Psoas muscle (tissue), 8 donors: ENCODE measurements around the gene HSFX3. TPM values are rescaled to one million over a fixed set of nuclear protein-coding genes. Genes with fewer than 3 reads are reported as not detected.
"Not testable (repeated sequence)": the region's sequence is repeated elsewhere in the genome, so short reads cannot be mapped to it uniquely, and the experiment has no call there.

Experiments used
- ATAC-seq, 4 donors: fragments of 200-7000 bp; cut with Tn5 transposase; one replicate each; pipeline ENCODE4 v1.9.1; 2020; ENCODE audit warnings: moderate library complexity in 3 of 4, mild to moderate bottlenecking in 2 of 4
- DNase-seq, 2 donors: peaks; one replicate each; pipeline ENCODE4 v3.0.0-alpha.2; 2020
- H3K27ac ChIP-seq: fragments of 200-600 bp; one replicate; pipeline ENCODE4 v1.8.0; 2022
- H3K27me3 ChIP-seq, 3 donors: fragments of 200-600 bp in 1 of 3; one replicate each; pipeline versions ENCODE4 v1.6.1 to v1.8.0; 2013 to 2022; ENCODE audit warnings: low read length in 2 of 3, mild to moderate bottlenecking in 2 of 3, moderate library complexity in 1 of 3; ENCODE audit not compliant: insufficient read depth in 3 of 3
- H3K36me3 ChIP-seq, 2 donors: fragments of 200-600 bp in 1 of 2; one replicate each; pipeline versions ENCODE4 v1.6.1 to v1.8.0; 2013 to 2022; ENCODE audit warnings: low read depth in 1 of 2, mild to moderate bottlenecking in 1 of 2, moderate library complexity in 1 of 2; ENCODE audit not compliant: insufficient read depth in 1 of 2
- H3K4me1 ChIP-seq: fragments of 200-600 bp; one replicate; pipeline ENCODE4 v1.8.0; 2022
- H3K4me3 ChIP-seq: fragments of 200-600 bp; one replicate; pipeline ENCODE4 v1.8.0; 2022; ENCODE audit warnings: mild to moderate bottlenecking
- H3K9me3 ChIP-seq: fragments of 200-600 bp; one replicate; pipeline ENCODE4 v1.8.0; 2022
- CTCF ChIP-seq: fragments of 200-600 bp; IDR thresholded peaks from one replicate; pipeline ENCODE4 v1.8.0; 2022; ENCODE audit warnings: antibody characterized with exemption
- WGBS, 3 donors: extraction: QIAGEN DNeasy Blood & Tissue Kit; methylation state at CpG; one replicate each; pipeline versions ENCODE4 v1.1.6 to v1.1.7; 2013; 5-methylcytosine and 5-hydroxymethylcytosine counted together
- intact Hi-C, 2 donors: fragments of 100-400 bp; cut with DNase I; formaldehyde crosslinking; loops; one replicate each; pipeline versions ENCODE4 v1.11.0 to v1.14.2; 2022
- polyA plus RNA-seq, 3 donors: library from polyadenylated mRNA; stranded (reverse); fragments of 200-250 nt; gene quantifications; one replicate each; pipeline ENCODE4 v1.2.3, GENCODE V29; 2013
- total RNA-seq, 4 donors: library from RNA; stranded (reverse); fragmentation: NEBNext Ultra II Directional in 2 of 4; extraction: Animal tissue kit (Norgen Biotek cat#: 25700) in 2 of 4; gene quantifications; one replicate each; pipeline versions ENCODE4 v1.2.1 to v1.2.4, GENCODE V29; 2021 to 2023
- donor health status: healthy with polysubstance abuse.
- donor health status: DM: no; HTN: no; CAD: no; lungs with moderate emphysema.
- donor health status: Bipolar disorder and iron deficiency.
- donor health status: healthy.
- donor health status: DM: yes; HTN: yes; CAD: no.
- donor health status: DM: no; HTN: no; CAD: no.
- donor health status: DM: no; HTN: no; CAD: no.
- donor health status: DM: yes; HTN: yes; CAD: no.

The HSFX3 gene
- total and polyA plus RNA-seq, 7 donors = 0.67 TPM; not detected in 6

- H3K4me3 ChIP-seq, H3K27ac ChIP-seq, intact Hi-C loops, H3K9me3 ChIP-seq, DNase-seq, H3K4me1 ChIP-seq, ATAC-seq, H3K27me3 ChIP-seq: not testable (repeated sequence)
- peaks cover 0 to 17% of the 10 kb centered on the region in 2 donors for H3K36me3 ChIP-seq
- 74 to 92% (median 87%) methylated on average over 3 to 10 of the region's 11 CpGs for WGBS, 3 donors
Measured at GRCh38 chrX:149533999-149534398, 15.7 kb downstream of the HSFX3 start.

- H3K4me1 ChIP-seq, intact Hi-C loops, H3K4me3 ChIP-seq, H3K27me3 ChIP-seq, H3K27ac ChIP-seq, DNase-seq, ATAC-seq, H3K9me3 ChIP-seq: not testable (repeated sequence)
- H3K36me3 ChIP-seq = peaks cover 0 to 17% of the 10 kb centered on the region in 2 donors
- 100% methylated on average over 1 of the region's 3 CpGs; no CpG with 5 or more reads in 1 of the 3 donors for WGBS, 3 donors
Measured at GRCh38 chrX:149532868-149533267, 16.9 kb downstream of the HSFX3 start.

GRCh38 chrX:149531599-149531998 lies 18.1 kb downstream of the HSFX3 start:
- H3K4me3 ChIP-seq = no peak overlapping the region
- ATAC-seq = no peak
- TF ChIP-seq CTCF = no peak
- peaks cover 0 to 17% of the 10 kb centered on the region in 2 donors for H3K36me3 ChIP-seq
- H3K9me3 ChIP-seq = no peaks in the 10 kb centered on the region
- no peaks in the 10 kb centered on the region for H3K27me3 ChIP-seq
- no peak overlapping the region for H3K27ac ChIP-seq
- 59 to 94% (median 88%) methylated on average over 2 of the region's 2 CpGs for WGBS, 3 donors
- no peaks in the 10 kb centered on the region for H3K4me1 ChIP-seq
- intact Hi-C loops = no loop called here
- DNase-seq = no peak

GRCh38 chrX:149528381-149528780 lies 21.3 kb downstream of the HSFX3 start:
- H3K36me3 ChIP-seq = peaks cover 0 to 14% of the 10 kb centered on the region in 2 donors
- H3K4me3 ChIP-seq = no peak overlapping the region
- no peak overlapping the region for H3K27ac ChIP-seq
- no peak for DNase-seq
- no peak for TF ChIP-seq CTCF
- H3K27me3 ChIP-seq = no peaks in the 10 kb centered on the region
- no peaks in the 10 kb centered on the region for H3K9me3 ChIP-seq
- no peaks in the 10 kb centered on the region for H3K4me1 ChIP-seq
- 35 to 94% (median 81%) methylated on average over 1 of the region's 1 CpG for WGBS, 3 donors
- intact Hi-C loops = no loop called here
- ATAC-seq = no peak

- Histone ChIP-seq H3K27ac (no peak overlapping the region), H3K4me3 (no peak overlapping the region), H3K9me3 (no peaks in the 10 kb centered on the region), H3K4me1 (no peaks in the 10 kb centered on the region), H3K36me3 (peaks cover 0 to 14% of the 10 kb centered on the region in 2 donors), H3K27me3 (no peaks in the 10 kb centered on the region)
- intact Hi-C loops = no loop called here
- ATAC-seq (peak; percentile 34 to 71 (median 46)), DNase-seq (no peak)
- peak; percentile 33 for TF ChIP-seq CTCF
- WGBS, 3 donors = 50 to 75% (median 60%) methylated on average over 1 of the region's 1 CpG
Measured at GRCh38 chrX:149527705-149528104, 22.0 kb downstream of the HSFX3 start.

- H3K9me3 ChIP-seq, H3K4me3 ChIP-seq, H3K27ac ChIP-seq, H3K27me3 ChIP-seq, H3K4me1 ChIP-seq, intact Hi-C loops, H3K36me3 ChIP-seq, DNase-seq: not testable (repeated sequence)
- WGBS, 3 donors = 36 to 67% (median 42%) methylated on average over 2 to 8 of the region's 13 CpGs
- peak; percentile 33 to 72 (median 57) for ATAC-seq
Measured at GRCh38 chrX:149526318-149527033, 23.2 kb downstream of the HSFX3 start.

- WGBS, 3 donors = 51 to 65% (median 60%) methylated on average over 4 to 5 of the region's 5 CpGs
- H3K27ac ChIP-seq, H3K9me3 ChIP-seq, H3K36me3 ChIP-seq, intact Hi-C loops, H3K4me1 ChIP-seq, H3K27me3 ChIP-seq, H3K4me3 ChIP-seq, DNase-seq: not testable (repeated sequence)
- peak in 3 of 4 donors; percentile 6 to 24 (median 23) for ATAC-seq
Measured at GRCh38 chrX:149525903-149526302, 23.8 kb downstream of the HSFX3 start.

- ATAC-seq = peak; percentile 30 to 54 (median 42)
- H3K36me3 ChIP-seq, H3K27ac ChIP-seq, intact Hi-C loops, H3K4me1 ChIP-seq, H3K9me3 ChIP-seq, H3K4me3 ChIP-seq, H3K27me3 ChIP-seq: not testable (repeated sequence)
- peak in 1 of 2 donors; percentile 31 for DNase-seq
- 17 to 46% (median 45%) methylated on average over 3 to 6 of the region's 10 CpGs for WGBS, 3 donors
Measured at GRCh38 chrX:149525389-149525788, 24.3 kb downstream of the HSFX3 start.
